Psoas muscle (tissue), 8 donors: ENCODE results near the gene MYO10. TPM values are rescaled to one million over a fixed set of nuclear protein-coding genes. Genes with fewer than 3 reads are reported as not detected.
A peak's percentile ranks its signal among the peaks of the same experiment; 100 is the strongest.

Source experiments
- ATAC-seq, 4 donors: fragments of 200-7000 bp; cut with Tn5 transposase; one replicate each; pipeline ENCODE4 v1.9.1; 2020; ENCODE audit warnings: moderate library complexity in 3 of 4, mild to moderate bottlenecking in 2 of 4
- DNase-seq, 2 donors: peaks; one replicate each; pipeline ENCODE4 v3.0.0-alpha.2; 2020
- H3K27ac ChIP-seq: fragments of 200-600 bp; one replicate; pipeline ENCODE4 v1.8.0; 2022
- H3K27me3 ChIP-seq, 3 donors: fragments of 200-600 bp in 1 of 3; one replicate each; pipeline versions ENCODE4 v1.6.1 to v1.8.0; 2013 to 2022; ENCODE audit warnings: low read length in 2 of 3, mild to moderate bottlenecking in 2 of 3, moderate library complexity in 1 of 3; ENCODE audit not compliant: insufficient read depth in 3 of 3
- H3K36me3 ChIP-seq, 2 donors: fragments of 200-600 bp in 1 of 2; one replicate each; pipeline versions ENCODE4 v1.6.1 to v1.8.0; 2013 to 2022; ENCODE audit warnings: low read depth in 1 of 2, mild to moderate bottlenecking in 1 of 2, moderate library complexity in 1 of 2; ENCODE audit not compliant: insufficient read depth in 1 of 2
- H3K4me1 ChIP-seq: fragments of 200-600 bp; one replicate; pipeline ENCODE4 v1.8.0; 2022
- H3K4me3 ChIP-seq: fragments of 200-600 bp; one replicate; pipeline ENCODE4 v1.8.0; 2022; ENCODE audit warnings: mild to moderate bottlenecking
- H3K9me3 ChIP-seq: fragments of 200-600 bp; one replicate; pipeline ENCODE4 v1.8.0; 2022
- CTCF ChIP-seq: fragments of 200-600 bp; IDR thresholded peaks from one replicate; pipeline ENCODE4 v1.8.0; 2022; ENCODE audit warnings: antibody characterized with exemption
- whole genome bisulfite sequencing, 3 donors: extraction: QIAGEN DNeasy Blood & Tissue Kit; methylation state at CpG; one replicate each; pipeline versions ENCODE4 v1.1.6 to v1.1.7; 2013; 5-methylcytosine and 5-hydroxymethylcytosine counted together
- intact Hi-C, 2 donors: fragments of 100-400 bp; cut with DNase I; formaldehyde crosslinking; loops; one replicate each; pipeline versions ENCODE4 v1.11.0 to v1.14.2; 2022
- polyA plus RNA-seq, 3 donors: library from polyadenylated mRNA; stranded (reverse); fragments of 200-250 nt; gene quantifications; one replicate each; pipeline ENCODE4 v1.2.3, GENCODE V29; 2013
- total RNA-seq, 4 donors: library from RNA; stranded (reverse); fragmentation: NEBNext Ultra II Directional in 2 of 4; extraction: Animal tissue kit (Norgen Biotek cat#: 25700) in 2 of 4; gene quantifications; one replicate each; pipeline versions ENCODE4 v1.2.1 to v1.2.4, GENCODE V29; 2021 to 2023
- donor health status: healthy with polysubstance abuse.
- donor health status: DM: no; HTN: no; CAD: no; lungs with moderate emphysema.
- donor health status: Bipolar disorder and iron deficiency.
- donor health status: healthy.
- donor health status: DM: yes; HTN: yes; CAD: no.
- donor health status: DM: no; HTN: no; CAD: no.
- donor health status: DM: no; HTN: no; CAD: no.
- donor health status: DM: yes; HTN: yes; CAD: no.

Gene MYO10
- total and polyA plus RNA-seq, 7 donors, result 1.8 to 10.9 (median 10.0) TPM

GRCh38 chr5:16826379-16827125 lies 109.5 kb downstream of the MYO10 start:
- intact Hi-C loops, result no loop called here
- WGBS, 3 donors, result 73 to 75% (median 75%) methylated on average over 15 of the region's 15 CpGs

GRCh38 chr5:16819522-16820167 lies 116.4 kb downstream of the MYO10 start:
- 50 to 64% (median 56%) methylated on average over 4 of the region's 4 CpGs for WGBS, 3 donors
- intact Hi-C loops, result no loop called here
- peaks cover 3% of the 10 kb centered on the region for H3K4me1 ChIP-seq
- DNase-seq, result no peak
- H3K36me3 ChIP-seq, result no peaks in the 10 kb centered on the region
- no peak overlapping the region for H3K27ac ChIP-seq
- no peaks in the 10 kb centered on the region for H3K27me3 ChIP-seq
- no peaks in the 10 kb centered on the region for H3K9me3 ChIP-seq
- peak in 3 of 4 donors; percentile 57 to 90 (median 79) for ATAC-seq
- no peak overlapping the region for H3K4me3 ChIP-seq
- no peak for TF ChIP-seq CTCF

More at GRCh38 chr5:16826379-16827125, 109.5 kb downstream of the MYO10 start:
- Histone ChIP-seq H3K36me3 (no peaks in the 10 kb centered on the region), H3K9me3 (no peaks in the 10 kb centered on the region), H3K27ac (no peak overlapping the region), H3K4me1 (no peaks in the 10 kb centered on the region), H3K4me3 (no peak overlapping the region), H3K27me3 (no peaks in the 10 kb centered on the region)
- no peak for DNase-seq
- ATAC-seq, result no peak
- no peak for TF ChIP-seq CTCF

DNA sequence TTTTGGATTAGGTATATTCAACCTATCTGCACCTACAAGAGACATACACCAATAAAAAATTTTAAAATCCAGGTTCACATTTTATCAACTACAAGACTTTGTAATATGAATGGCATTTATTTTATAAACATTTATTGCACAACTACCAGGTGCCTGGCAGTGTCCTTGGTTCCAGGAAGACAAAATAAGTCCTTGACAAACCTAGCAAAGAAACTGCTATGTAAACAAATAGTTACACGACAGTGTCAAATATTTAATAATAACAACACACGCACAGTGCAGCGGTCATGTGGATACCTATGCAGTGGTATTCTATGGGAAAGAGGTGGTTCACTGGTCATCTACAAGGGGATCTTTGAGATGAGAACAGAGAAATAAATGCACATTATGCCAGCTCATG lies 120.7 kb downstream of the MYO10 start:
- intact Hi-C loops, result no loop called here

GRCh38 chr5:16812911-16813310 lies 123.2 kb downstream of the MYO10 start:
- H3K27ac ChIP-seq, result no peak overlapping the region
- H3K27me3 ChIP-seq, result no peaks in the 10 kb centered on the region
- DNase-seq (no peak), ATAC-seq (no peak)
- TF ChIP-seq CTCF, result no peak
- no peaks in the 10 kb centered on the region for H3K9me3 ChIP-seq
- no peak overlapping the region for H3K4me3 ChIP-seq
- intact Hi-C loops, result no loop called here
- no peaks in the 10 kb centered on the region for H3K36me3 ChIP-seq
- WGBS, 3 donors, result 91 to 95% (median 94%) methylated on average over 4 of the region's 4 CpGs
- H3K4me1 ChIP-seq, result peaks cover 12% of the 10 kb centered on the region

More for the DNA sequence above, 120.7 kb downstream of the MYO10 start:
- H3K9me3 ChIP-seq, result no peaks in the 10 kb centered on the region
- no peaks in the 10 kb centered on the region for H3K27me3 ChIP-seq
- H3K36me3 ChIP-seq, result no peaks in the 10 kb centered on the region
- DNase-seq (no peak), ATAC-seq (peak in 1 of 4 donors; percentile 28)
- peaks cover 5% of the 10 kb centered on the region for H3K4me1 ChIP-seq
- H3K27ac ChIP-seq, result no peak overlapping the region
- TF ChIP-seq CTCF, result no peak
- WGBS, 3 donors, result 36 to 56% (median 50%) methylated on average over 3 of the region's 3 CpGs
- no peak overlapping the region for H3K4me3 ChIP-seq
